K562 (cell line): ENCODE measurements around the gene PSMC1. TPM values are rescaled to one million over a fixed set of nuclear protein-coding genes. Genes with fewer than 3 reads are reported as not detected.

Experiments
- ATAC-seq: fragments of 200-7000 bp; cut with Tn5 transposase; 3 replicates; pipeline ENCODE4 v1.9.1; 2020; ENCODE audit warnings: moderate library complexity
- BruUV-seq: library from RNA; stranded (reverse); fragments of 400-500 nt; replicated peaks from 2 replicates; lab custom pipeline; 2021; lab: Mats Ljungman, UMichigan
- CTCF ChIA-PET: fragments of 300-600 bp; formaldehyde crosslinking; extraction: SDS; loops from one replicate; lab custom pipeline; 2021; ENCODE audit warnings: low intra/inter-chr PET ratio; lab: Yijun Ruan, JAX
- POLR2A ChIA-PET: fragments of 300-600, 350-650 bp; sonication (Branson Sonifier 250); formaldehyde crosslinking; extraction: SDS; loops from one replicate; lab custom pipeline; 2021; ENCODE audit warnings: antibody characterized with exemption, inconsistent platforms; lab: Yijun Ruan, JAX
- DNase-seq, 4 experiments: peaks; one replicate each; pipeline versions ENCODE4 v3.0.0 to v3.0.0-alpha.2; 2011 to 2018; ENCODE audit warnings: low spot score in 3 of 4, mixed read lengths in 3 of 4; ENCODE audit errors: extremely low read depth in 1 of 4
- FAIRE-seq: peaks from 2 replicates; lab custom pipeline; 2011; peaks lifted over from hg19 to GRCh38; lab: Jason Lieb, UNC
- H2AFZ ChIP-seq: 2 replicates; pipeline ENCODE4 v1.6.0; 2011; ENCODE audit warnings: low read depth, low read length, control low read depth, inconsistent platforms
- H3K27ac ChIP-seq: fragments of 200-600 bp; 3 replicates; pipeline ENCODE4 v1.8.0; 2011; ENCODE audit warnings: low read depth, mild to moderate bottlenecking, control low read depth, inconsistent platforms, low read length, moderate library complexity, mixed read lengths; ENCODE audit errors: extremely low read depth
- H3K27me3 ChIP-seq, 2 experiments: fragments of 300-600 bp in 1 of 2; 2 replicates in 1 of 2; 3 replicates in 1 of 2; pipeline versions ENCODE4 v1.6.0 to v1.8.0; 2011; ENCODE audit warnings: inconsistent platforms in 2 of 2, low read length in 2 of 2, mild to moderate bottlenecking in 1 of 2, mixed read lengths in 1 of 2, moderate library complexity in 1 of 2; ENCODE audit not compliant: control insufficient read depth in 2 of 2, insufficient read depth in 2 of 2
- H3K36me3 ChIP-seq: fragments of 300-600 bp; 3 replicates; pipeline ENCODE4 v1.8.0; 2011; ENCODE audit warnings: mild to moderate bottlenecking, low read length, inconsistent platforms; ENCODE audit not compliant: control insufficient read depth, insufficient read depth
- H3K4me1 ChIP-seq, 2 experiments: fragments of 200-600 bp in 1 of 2; replicated peaks in 1 of 2; 2 replicates in 1 of 2; 3 replicates in 1 of 2; pipeline versions ENCODE4 v1.5.1 to v1.8.0; 2011; ENCODE audit warnings: inconsistent platforms in 2 of 2, low read length in 2 of 2, mild to moderate bottlenecking in 1 of 2, mixed read lengths in 1 of 2, moderate library complexity in 1 of 2; ENCODE audit not compliant: control insufficient read depth in 2 of 2, insufficient read depth in 2 of 2
- H3K4me2 ChIP-seq: 2 replicates; pipeline ENCODE4 v1.6.1; 2011; ENCODE audit warnings: low read length, control low read depth, inconsistent platforms, mixed read lengths; ENCODE audit not compliant: insufficient read depth
- H3K4me3 ChIP-seq: fragments of 200-600 bp; sonication (generic), shearing (Covaris generic); 2 replicates; pipeline ENCODE4 v1.5.1; 2016; ENCODE audit warnings: control low read depth, inconsistent platforms
- H3K79me2 ChIP-seq: fragments of 200-600 bp; 3 replicates; pipeline ENCODE4 v1.8.0; 2011; ENCODE audit warnings: low read length, inconsistent platforms; ENCODE audit not compliant: control insufficient read depth, insufficient read depth
- H3K9ac ChIP-seq, 2 experiments: 2 replicates each; pipeline versions ENCODE4 v1.6.0 to v1.6.1; 2011; ENCODE audit warnings: low read depth in 2 of 2, low read length in 2 of 2, control low read depth in 1 of 2, inconsistent platforms in 1 of 2, mild to moderate bottlenecking in 1 of 2, mixed read lengths in 1 of 2; ENCODE audit not compliant: insufficient read depth in 1 of 2
- H3K9me1 ChIP-seq: one replicate; pipeline ENCODE4 v1.6.0; 2011; ENCODE audit warnings: inconsistent platforms, mild to moderate bottlenecking, low read length, moderate library complexity; ENCODE audit not compliant: control insufficient read depth, insufficient read depth
- H3K9me3 ChIP-seq: replicated peaks from 2 replicates; pipeline ENCODE4 v1.5.1; 2011; ENCODE audit warnings: low read depth, low read length, inconsistent platforms; ENCODE audit not compliant: control insufficient read depth, insufficient read depth
- H4K20me1 ChIP-seq: replicated peaks from 2 replicates; pipeline ENCODE4 v1.6.1; 2011; ENCODE audit warnings: low read length, inconsistent platforms, mixed read lengths; ENCODE audit not compliant: control insufficient read depth, insufficient read depth
- ASH1L ChIP-seq: fragments of 450-650 bp; IDR thresholded peaks from 2 replicates; pipeline ENCODE4 v1.6.1; 2018; ENCODE audit warnings: borderline replicate concordance, mild to moderate bottlenecking, low read depth; ENCODE audit not compliant: partially characterized antibody
- BHLHE40 ChIP-seq: IDR thresholded peaks from 2 replicates; pipeline ENCODE4 v1.6.1; 2011; ENCODE audit warnings: low read length, improper control_type of control experiment
- CCNT2 ChIP-seq: IDR thresholded peaks from 2 replicates; pipeline ENCODE4 v1.6.1; 2011; ENCODE audit warnings: borderline replicate concordance, low read depth, mild to moderate bottlenecking, moderate library complexity, mixed read lengths, low read length; ENCODE audit not compliant: insufficient read length; ENCODE audit errors: extremely low read depth
- CREBBP ChIP-seq: IDR thresholded peaks from one replicate; pipeline ENCODE4 v1.6.1; 2012; ENCODE audit warnings: low read depth, mild to moderate bottlenecking, control low read depth, inconsistent platforms, low read length
- DIDO1 ChIP-seq: fragments of 450-650 bp; IDR thresholded peaks from 2 replicates; pipeline ENCODE4 v1.6.1; 2016; ENCODE audit warnings: low read depth, missing biosample characterization, missing genetic modification characterization
- FOXM1 ChIP-seq, 2 experiments: fragments of 450-650 bp in 1 of 2; sonication (generic) in 1 of 2; formaldehyde crosslinking in 1 of 2; IDR thresholded peaks; 2 replicates each; pipeline versions ENCODE4 v1.6.1 to v1.9.0; 2017 to 2022; ENCODE audit warnings: low read depth in 2 of 2, mild to moderate bottlenecking in 2 of 2, missing genetic modification reagents in 1 of 2, moderate library complexity in 1 of 2
- HDAC8 ChIP-seq: fragments of 450-650 bp; IDR thresholded peaks from 2 replicates; pipeline ENCODE4 v1.6.1; 2016; ENCODE audit warnings: mild to moderate bottlenecking, missing genetic modification characterization, moderate library complexity, missing compliant biosample characterization
- KDM2B ChIP-seq: fragments of 250-450 bp; sonication (Bioruptor Pico); IDR thresholded peaks from 2 replicates; pipeline ENCODE4 v1.8.0; 2021; ENCODE audit warnings: mild to moderate bottlenecking, moderate library complexity
- MAFG ChIP-seq: fragments of 450-650 bp; conservative IDR thresholded peaks from 2 replicates; pipeline ENCODE4 v1.6.1; 2016; ENCODE audit warnings: missing genetic modification characterization, missing compliant biosample characterization
- NFIX ChIP-seq: fragments of 250-450 bp; sonication (Bioruptor Pico); IDR thresholded peaks from 2 replicates; pipeline ENCODE4 v1.4.0; 2020; ENCODE audit warnings: low read depth, mild to moderate bottlenecking, moderate library complexity
- NR0B1 ChIP-seq: fragments of 450-650 bp; IDR thresholded peaks from one replicate; pipeline ENCODE4 v1.6.1; 2018; ENCODE audit warnings: mild to moderate bottlenecking, moderate library complexity; ENCODE audit not compliant: partially characterized antibody
- SIN3A ChIP-seq, 2 experiments: fragments of 150-350 bp in 1 of 2; IDR thresholded peaks; 2 replicates each; pipeline ENCODE4 v1.6.1; 2011 to 2016; ENCODE audit warnings: borderline replicate concordance in 2 of 2, low read depth in 2 of 2, low read length in 2 of 2, mild to moderate bottlenecking in 2 of 2, moderate library complexity in 2 of 2; ENCODE audit not compliant: control insufficient read depth in 1 of 2
- SMARCC2 ChIP-seq: fragments of 450-650 bp; IDR thresholded peaks from 2 replicates; pipeline ENCODE4 v1.6.1; 2017; ENCODE audit warnings: antibody characterized with exemption, moderate library complexity, mild to moderate bottlenecking, low read depth
- SUPT5H ChIP-seq: fragments of 450-650 bp; IDR thresholded peaks from 2 replicates; pipeline ENCODE4 v1.6.1; 2016
- TAF7 ChIP-seq: fragments of 450-650 bp; IDR thresholded peaks from 2 replicates; pipeline ENCODE4 v1.6.1; 2016; ENCODE audit warnings: missing genetic modification characterization, missing compliant biosample characterization
- TCF15 ChIP-seq: fragments of 250-450 bp; sonication (Bioruptor Pico); IDR thresholded peaks from 2 replicates; pipeline ENCODE4 v1.8.0; 2022; ENCODE audit warnings: moderate library complexity, mild to moderate bottlenecking, inconsistent platforms
- ZNF143 ChIP-seq: sonication (generic); formaldehyde crosslinking; IDR thresholded peaks from 2 replicates; pipeline ENCODE4 v1.9.0; 2022; ENCODE audit warnings: mild to moderate bottlenecking, missing genetic modification reagents
- ZNF24 ChIP-seq: fragments of 450-650 bp; IDR thresholded peaks from 2 replicates; pipeline ENCODE4 v1.6.1; 2016
- WGBS: fragments of 100-300 bp; shearing (Covaris generic); methylation state at CpG from one replicate; pipeline ENCODE4 v1.1.6; 2016; ENCODE audit warnings: low coverage, mixed read lengths; ENCODE audit not compliant: insufficient coverage; ENCODE audit errors: missing lambda C conversion rate; 5-methylcytosine and 5-hydroxymethylcytosine counted together
- in situ Hi-C: fragments of 300-500 bp; cut with MboI; formaldehyde crosslinking; loops from 4 replicates; pipeline ENCODE4 v1.15.0; 2018; ENCODE audit warnings: inconsistent platforms, mixed read lengths
- intact Hi-C: fragments of 100-400 bp; cut with micrococcal nuclease; formaldehyde crosslinking; loops from 2 replicates; pipeline ENCODE4 v1.14.2; 2022
- polyA plus RNA-seq, 8 experiments: library from polyadenylated mRNA; depleted of rRNA in 4 of 8; stranded (reverse) in 5 of 8; unstranded in 3 of 8; fragments of >200 nt; fragmentation: Nextera tagmentation in 2 of 8; fragmentation: Illumina TruSeq in 1 of 8; extraction: Ambion mirVana in 2 of 8; extraction: Trizol in 1 of 8; gene quantifications; 2 replicates each; pipeline versions ENCODE4 v1.2.1 to v1.2.3, GENCODE V29; 2011 to 2014; ENCODE audit warnings: inconsistent platforms in 1 of 8, missing spikeins in 1 of 8
- total RNA-seq, 7 experiments: library from RNA; depleted of rRNA in 6 of 7; stranded (reverse); fragments of >200 nt in 6 of 7; fragmentation: Illumina TruSeq in 2 of 7; extraction: Trizol in 2 of 7; gene quantifications; 2 replicates each; pipeline versions ENCODE4 v1.2.1 to v1.2.3, GENCODE V29; 2011 to 2021; ENCODE audit warnings: low replicate concordance in 1 of 7

PSMC1 gene
- total and polyA plus RNA-seq, 9 of the 15 experiments (the other 6 are each of a cell fraction or from before 2014, with no cell fraction given), result 87.8 to 276 (median 165) TPM

DNA sequence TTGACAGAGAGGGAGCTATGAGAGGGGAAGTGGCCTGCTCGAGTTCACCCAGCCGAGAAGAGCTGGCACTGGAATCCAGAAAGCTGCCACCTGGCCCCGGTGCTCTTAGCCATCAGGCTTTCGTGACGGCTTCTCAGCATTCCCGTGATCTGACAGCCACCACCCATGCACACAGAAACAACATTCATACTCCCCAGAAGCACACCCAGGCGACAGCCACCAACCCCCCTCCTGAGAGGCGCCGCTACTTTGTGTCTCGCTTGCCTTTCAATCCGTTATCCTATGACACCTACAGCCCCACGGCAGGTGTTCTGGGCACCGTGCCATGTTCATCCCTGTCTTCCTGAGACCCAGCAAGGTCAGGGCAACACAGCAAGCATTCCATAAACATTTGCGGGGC, 31.4 kb downstream of the PSMC1 start:
- H3K79me2 ChIP-seq, result no peaks in the 10 kb centered on the region
- FAIRE-seq, result no peak
- 88% methylated on average over 9 of the region's 14 CpGs for WGBS
- no peak overlapping the region for H2AFZ ChIP-seq
- H3K4me1 ChIP-seq, result no peaks in the 10 kb centered on the region
- no peaks in the 10 kb centered on the region for H3K27me3 ChIP-seq
- no peak overlapping the region for H3K4me3 ChIP-seq
- H3K9me1 ChIP-seq, result no peaks in the 10 kb centered on the region
- H4K20me1 ChIP-seq, result no peaks in the 10 kb centered on the region
- no peak overlapping the region for H3K9ac ChIP-seq
- DNase-seq, result no peak
- intact Hi-C loops, result loop anchor here (5.0 kb wide), 1 partner anchor 410 kb away; no protein-coding TSS in a partner anchor
- H3K36me3 ChIP-seq, result peaks cover 49% of the 10 kb centered on the region; the same call in 1 of the 3 replicates
- BruUV-seq, result no TSS peak
- H3K27ac ChIP-seq, result no peak overlapping the region
- TF ChIP-seq TAF7 (tag), result no peak
- no peak for TF ChIP-seq SIN3A (IDR thresholded peaks at IDR 0.05; ENCODE audit: borderline replicate concordance in 2 of 2, control insufficient read depth in 1 of 2, low read depth in 2 of 2, low read length in 2 of 2)
- TF ChIP-seq SUPT5H, result no peak
- no peak for TF ChIP-seq CCNT2
- TF ChIP-seq ZNF24, result no peak
- TF ChIP-seq CREBBP, result no peak
- no peak for TF ChIP-seq KDM2B (CRISPR knock-in tag)
- TF ChIP-seq ZNF143 (CRISPR knock-in tag), result no peak
- no peak for TF ChIP-seq FOXM1 (IDR thresholded peaks at IDR 0.05; ENCODE audit: low read depth)
- no peak for TF ChIP-seq FOXM1 (CRISPR knock-in tag; IDR thresholded peaks at IDR 0.05; ENCODE audit: low read depth)
- TF ChIP-seq NFIX (CRISPR knock-in tag), result no peak
- no peak for TF ChIP-seq NR0B1
- no peak for TF ChIP-seq ASH1L
- no peak for TF ChIP-seq DIDO1 (tag)
- no peak for TF ChIP-seq SMARCC2
- no peak for TF ChIP-seq MAFG (tag)
- no peak for TF ChIP-seq BHLHE40
- TF ChIP-seq TCF15 (CRISPR knock-in tag), result no peak
- no peak for TF ChIP-seq HDAC8 (tag)
- in situ Hi-C loops, result no loop called here
- no peak for ATAC-seq
- no peaks in the 10 kb centered on the region for H3K9me3 ChIP-seq
- no peak overlapping the region for H3K4me2 ChIP-seq
- POLR2A ChIA-PET, result interaction anchor here (0.9 kb wide), 1 partner anchor 11 kb away, joined by 3 read pairs; no protein-coding TSS in a partner anchor
- CTCF ChIA-PET, result no interaction called here
